ENCODE data around the gene ZBP1. TPM values are rescaled to one million over a fixed set of nuclear protein-coding genes. Genes with fewer than 3 reads are reported as not detected.

The ZBP1 gene
- total and polyA plus RNA-seq, 10 of the 15 experiments (the other 5 are each of a cell fraction or from before 2014, with no cell fraction given), result 0.93 to 10.6 (median 4.8) TPM

GRCh38 chr20:57594092-57594951 lies 25.9 kb downstream of the ZBP1 start:
- WGBS (ENCODE audit: insufficient coverage, insufficient replicate concordance, low lambda C conversion rate, missing lambda C conversion rate), result 28% methylated on average over 26 of the region's 27 CpGs
- CTCF ChIA-PET, result interaction anchor here (0.8 to 4.3 kb wide), 7 partner anchors 26 to 587 kb away, joined by 3 to 34 read pairs (median 20); partner anchors contain the start of gene ZBP1

More at GRCh38 chr20:57594092-57594951, 25.9 kb downstream of the ZBP1 start:
- ATAC-seq (peak; percentile 63), DNase-seq (ENCODE audit: low read depth, low spot score) (no peak), FAIRE-seq (peak; percentile 86)
- Histone ChIP-seq H3K4me1 (ENCODE audit: control insufficient read depth, insufficient read depth, low read length) (no peaks in the 10 kb centered on the region; the same call in none of the 2 replicates), H3K4me3 (no peak overlapping the region), H3K27me3 (replicated peaks in 1 of 2; ENCODE audit: control insufficient read depth in 2 of 2, insufficient read depth in 2 of 2, low read length in 1 of 2) (no peaks in the 10 kb centered on the region; a peak in 1 of 4 replicates), H3K4me2 (ENCODE audit: control insufficient read depth, insufficient read depth) (no peak overlapping the region), H3K9me3 (replicated peaks; ENCODE audit: control insufficient read depth, insufficient read depth, low read length) (no peaks in the 10 kb centered on the region), H3K27ac (ENCODE audit: control insufficient read depth, insufficient read depth) (no peak overlapping the region), H3K9ac (ENCODE audit: control insufficient read depth, insufficient read depth, low read length) (no peak overlapping the region), H3K79me2 (ENCODE audit: control insufficient read depth, insufficient read depth, low read length) (no peaks in the 10 kb centered on the region), H4K20me1 (ENCODE audit: control insufficient read depth, insufficient read depth) (no peaks in the 10 kb centered on the region), H2AFZ (ENCODE audit: control insufficient read depth, low read depth, low read length) (no peak overlapping the region), H3K36me3 (ENCODE audit: control insufficient read depth in 2 of 2, insufficient read depth in 2 of 2, low read length in 1 of 2) (no peaks in the 10 kb centered on the region)
- RAD21 ChIA-PET (ENCODE audit: unreplicated experiment), result interaction anchor here (0.6 to 5.0 kb wide), 7 partner anchors 26 to 203 kb away, joined by 3 to 31 read pairs (median 3); partner anchors contain the start of gene ZBP1
- POLR2A ChIA-PET, result interaction anchor here (0.6 to 1.0 kb wide), 2 partner anchors 196 to 585 kb away, joined by 4 read pairs; no protein-coding TSS in a partner anchor
- TF ChIP-seq CTCF (IDR thresholded peaks at IDR 0.05 in 2 of 3, conservative IDR thresholded peaks at IDR 0.05 in 1 of 3; ENCODE audit: control insufficient read depth in 2 of 3, extremely low read depth in 1 of 3, insufficient read depth in 1 of 3, low read depth in 3 of 3, low read length in 3 of 3) (peak; percentile 61 to 86 (median 66)), BCL11A (IDR thresholded peaks at IDR 0.05; ENCODE audit: low read depth, low read length) (no peak), YY1 (IDR thresholded peaks at IDR 0.05; ENCODE audit: low read depth, low read length) (peak; percentile 52; the same call in 1 of the 2 replicates), CHD1 (IDR thresholded peaks at IDR 0.05; ENCODE audit: low read depth, low read length) (no peak), NR2C1 (IDR thresholded peaks at IDR 0.05) (no peak), ZNF384 (IDR thresholded peaks at IDR 0.05; ENCODE audit: borderline replicate concordance, low read depth, low read length) (peak; percentile 92), RAD21 (IDR thresholded peaks at IDR 0.05; ENCODE audit: insufficient read depth, low read depth, low read length) (peak; percentile 76), SMC3 (IDR thresholded peaks at IDR 0.05; ENCODE audit: borderline replicate concordance, low read length) (peak; percentile 90)
- BruUV-seq (replicated peaks), result no TSS peak
- intact Hi-C loops (cut with micrococcal nuclease; ENCODE audit: unreplicated experiment), result loop anchor here (1.0 kb wide), 1 partner anchor 80 kb away; no protein-coding TSS in a partner anchor
- in situ Hi-C loops (cut with MboI), result loop anchor here (5.0 to 10.0 kb wide), 4 partner anchors 82 to 590 kb away; no protein-coding TSS in a partner anchor
- SMC1A ChIA-PET (ENCODE audit: uncharacterized antibody, unreplicated experiment), result interaction anchor here (1.5 to 2.4 kb wide), 2 partner anchors 96 kb away, joined by 5 to 12 read pairs; no protein-coding TSS in a partner anchor
